CD4-positive, alpha-beta T cell treated with Interleukin-1 beta for 1 hour (primary cell): ENCODE data around the gene SNAP91.
"Not testable (repeated sequence)": the region's sequence is repeated elsewhere in the genome, so short reads cannot be mapped to it uniquely, and the experiment has no call there.

Experiments
- DNase-seq, 2 donors: peaks; one replicate each; pipeline ENCODE4 v3.0.0-alpha.2; 2020 to 2022

Gene SNAP91, protein sequence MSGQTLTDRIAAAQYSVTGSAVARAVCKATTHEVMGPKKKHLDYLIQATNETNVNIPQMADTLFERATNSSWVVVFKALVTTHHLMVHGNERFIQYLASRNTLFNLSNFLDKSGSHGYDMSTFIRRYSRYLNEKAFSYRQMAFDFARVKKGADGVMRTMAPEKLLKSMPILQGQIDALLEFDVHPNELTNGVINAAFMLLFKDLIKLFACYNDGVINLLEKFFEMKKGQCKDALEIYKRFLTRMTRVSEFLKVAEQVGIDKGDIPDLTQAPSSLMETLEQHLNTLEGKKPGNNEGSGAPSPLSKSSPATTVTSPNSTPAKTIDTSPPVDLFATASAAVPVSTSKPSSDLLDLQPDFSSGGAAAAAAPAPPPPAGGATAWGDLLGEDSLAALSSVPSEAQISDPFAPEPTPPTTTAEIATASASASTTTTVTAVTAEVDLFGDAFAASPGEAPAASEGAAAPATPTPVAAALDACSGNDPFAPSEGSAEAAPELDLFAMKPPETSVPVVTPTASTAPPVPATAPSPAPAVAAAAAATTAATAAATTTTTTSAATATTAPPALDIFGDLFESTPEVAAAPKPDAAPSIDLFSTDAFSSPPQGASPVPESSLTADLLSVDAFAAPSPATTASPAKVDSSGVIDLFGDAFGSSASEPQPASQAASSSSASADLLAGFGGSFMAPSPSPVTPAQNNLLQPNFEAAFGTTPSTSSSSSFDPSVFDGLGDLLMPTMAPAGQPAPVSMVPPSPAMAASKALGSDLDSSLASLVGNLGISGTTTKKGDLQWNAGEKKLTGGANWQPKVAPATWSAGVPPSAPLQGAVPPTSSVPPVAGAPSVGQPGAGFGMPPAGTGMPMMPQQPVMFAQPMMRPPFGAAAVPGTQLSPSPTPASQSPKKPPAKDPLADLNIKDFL

DNA sequence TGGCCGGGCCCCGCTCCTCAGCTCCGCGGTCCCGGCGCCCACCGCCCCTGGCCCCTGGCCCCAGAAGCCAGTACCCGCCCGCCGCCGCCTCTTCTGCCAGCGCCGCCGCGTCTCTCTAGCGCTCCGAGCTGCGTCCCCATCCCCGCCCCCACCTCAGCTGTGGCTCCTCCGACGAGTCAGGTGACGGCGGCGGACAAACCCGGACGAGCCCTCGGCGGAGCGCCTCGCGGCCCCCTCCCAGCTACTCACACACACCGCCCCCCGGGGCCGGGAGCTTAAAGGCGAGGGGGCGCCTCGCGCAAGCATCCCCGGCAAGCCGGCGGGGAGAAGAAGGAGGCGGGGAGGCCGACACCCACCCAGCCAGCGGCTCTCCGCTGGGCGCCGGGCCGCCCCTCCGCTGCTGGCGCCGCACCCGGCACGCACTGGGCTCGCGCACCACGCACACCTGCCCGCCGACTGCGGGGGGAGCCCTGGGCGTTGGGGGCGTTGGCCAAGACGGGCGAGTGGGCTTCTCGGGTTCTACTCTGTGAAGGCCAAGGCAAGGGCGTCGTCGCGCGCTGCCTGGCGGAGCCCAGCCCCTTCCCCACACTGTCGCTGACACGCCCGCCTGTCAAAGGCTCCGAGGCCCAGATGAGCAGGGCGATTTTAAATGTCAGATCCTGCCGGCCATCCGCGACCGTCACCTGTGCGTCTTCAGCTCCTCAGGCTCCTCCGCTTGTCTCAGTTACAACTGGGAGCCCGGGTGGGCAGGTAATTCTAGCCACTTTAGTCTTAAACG, at the start of gene SNAP91:
TSS of gene SNAP91 (minus strand) at position 132 of the 778 bp plus-strand sequence. CDS start 1,174 bp downstream, outside the sequence.
- no peak for DNase-seq

DNA sequence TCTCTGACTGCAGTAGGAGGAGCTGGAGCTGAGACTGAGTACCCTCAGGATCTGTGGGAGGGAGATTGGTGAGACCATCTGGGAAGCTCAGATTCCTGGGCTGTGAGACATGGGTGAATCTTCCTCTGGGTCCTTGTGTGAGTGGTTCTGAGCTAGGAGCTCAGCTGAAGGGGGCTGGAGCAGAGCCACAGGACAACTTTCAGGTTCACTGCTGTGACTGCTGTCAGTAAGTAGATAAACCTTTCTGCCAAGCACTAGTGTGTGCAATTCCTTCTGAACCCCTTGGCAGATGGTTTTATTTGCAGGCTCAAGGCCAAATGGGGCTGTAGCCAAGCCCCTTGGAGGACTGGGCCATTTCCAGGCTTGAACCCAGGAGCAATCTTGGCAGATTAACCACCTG, 49.6 kb upstream of the SNAP91 start:
- no peak for DNase-seq

DNA sequence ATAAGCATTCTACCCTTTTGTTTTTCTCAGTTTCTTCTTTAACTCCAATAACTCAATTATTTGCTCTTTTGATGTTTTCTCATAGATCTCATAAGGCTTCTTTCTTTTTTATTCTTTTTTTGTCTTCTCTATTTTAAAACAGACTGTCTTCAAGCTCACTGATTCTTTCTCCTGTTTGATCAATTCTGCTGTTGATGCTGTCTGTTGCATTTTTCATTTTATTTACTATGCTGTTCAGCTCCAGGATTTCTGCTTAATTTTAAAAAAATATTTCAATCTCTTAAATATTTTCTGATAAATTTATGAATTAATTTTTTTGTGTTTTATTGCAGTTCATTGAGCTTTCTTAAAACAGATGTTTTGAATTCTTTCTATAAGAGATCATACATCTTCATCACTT, 48.1 kb upstream of the SNAP91 start:
- DNase-seq = no peak

DNA sequence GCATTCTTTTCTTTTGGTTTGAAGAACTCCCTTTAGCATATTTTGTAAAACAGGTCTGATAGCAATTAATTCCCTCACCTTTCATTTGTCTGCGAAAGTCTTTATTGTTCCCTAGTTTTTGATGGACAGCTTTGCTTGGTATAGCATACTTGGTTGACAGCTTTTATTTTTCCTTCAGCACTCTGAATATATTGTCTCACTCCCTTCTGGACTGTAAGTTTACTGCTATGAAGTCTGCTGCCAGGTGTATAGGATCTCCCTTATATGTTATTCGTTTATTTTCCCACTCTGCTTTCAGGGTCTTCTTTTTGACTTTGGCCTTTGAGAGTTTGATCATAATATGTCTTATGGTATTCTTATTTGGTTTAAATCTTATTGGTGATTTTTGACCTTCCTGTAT, 47.7 kb upstream of the SNAP91 start:
- DNase-seq = no peak

DNA sequence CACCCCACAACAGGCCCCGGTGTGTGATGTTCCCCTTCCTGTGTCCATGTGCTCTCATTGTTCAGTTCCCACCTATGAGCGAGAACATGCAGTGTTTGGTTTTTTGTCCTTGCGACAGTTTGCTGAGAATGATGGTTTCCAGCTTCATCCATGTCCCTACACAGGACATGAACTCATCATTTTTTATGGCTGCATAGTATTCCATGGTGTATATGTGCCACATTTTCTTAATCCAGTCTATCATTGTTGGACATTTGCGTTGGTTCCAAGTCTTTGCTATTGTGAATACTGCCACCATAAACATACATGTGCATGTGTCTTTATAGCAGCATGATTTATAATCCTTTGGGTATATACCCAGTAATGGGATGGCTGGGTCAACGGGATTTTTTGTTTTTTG, 43.5 kb upstream of the SNAP91 start:
- DNase-seq = not testable (repeated sequence)

DNA sequence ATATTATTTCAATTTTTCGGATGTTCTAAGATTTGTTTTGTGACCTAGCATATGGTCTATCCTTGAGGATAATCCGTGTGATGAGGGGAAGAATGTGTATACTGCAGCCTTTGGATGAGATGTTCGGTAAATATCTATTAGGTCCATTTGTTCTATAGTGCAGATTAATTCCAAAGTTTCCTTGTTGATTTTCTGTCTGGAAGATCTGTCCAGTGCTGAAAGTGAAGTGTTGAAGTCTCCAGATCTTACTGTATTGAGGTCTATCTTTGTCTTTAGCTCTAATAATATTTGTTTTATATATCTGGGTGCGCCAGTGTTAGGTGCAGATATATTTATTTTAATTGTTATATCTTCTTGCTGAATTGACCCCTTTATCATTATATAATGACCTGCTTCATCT, 32.2 kb upstream of the SNAP91 start:
- no peak for DNase-seq

DNA sequence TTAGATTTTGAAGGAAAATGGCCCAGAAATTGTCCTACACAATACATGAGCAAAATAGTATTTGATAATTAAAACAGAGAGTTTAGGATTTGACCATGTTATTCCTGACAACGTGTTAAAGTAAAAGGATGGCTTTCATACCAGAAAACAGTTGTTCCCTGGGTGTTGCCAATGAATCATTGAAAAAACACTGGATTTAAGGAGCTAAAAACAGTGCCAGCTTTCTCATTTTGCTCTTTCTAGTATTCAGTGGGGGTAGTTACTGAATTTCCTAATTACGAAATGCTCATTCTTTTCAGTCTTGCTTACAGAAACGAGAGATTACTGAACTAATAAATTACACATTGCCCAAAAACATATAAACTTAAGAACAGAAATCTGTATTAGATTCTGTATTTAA, 26.6 kb upstream of the SNAP91 start:
- no peak for DNase-seq

DNA sequence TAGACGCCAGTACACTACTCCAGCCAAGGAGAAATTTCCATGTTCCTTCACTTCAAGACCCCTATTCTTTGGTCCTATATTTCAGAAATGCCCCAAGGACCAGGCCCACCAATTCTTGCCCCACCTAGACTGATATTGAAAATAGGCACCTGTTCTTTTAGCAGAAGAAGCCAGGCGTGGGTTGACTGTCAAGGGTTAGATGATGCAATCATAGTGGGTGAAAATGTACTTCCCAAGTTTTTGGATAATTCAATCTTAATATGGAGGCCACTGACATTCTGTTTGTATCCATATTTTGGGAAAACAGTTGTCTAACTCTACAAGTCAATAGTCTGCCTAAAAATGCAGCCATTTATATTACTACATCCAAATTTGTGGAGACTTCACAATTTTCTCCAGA, 21.0 kb upstream of the SNAP91 start:
- DNase-seq = no peak

DNA sequence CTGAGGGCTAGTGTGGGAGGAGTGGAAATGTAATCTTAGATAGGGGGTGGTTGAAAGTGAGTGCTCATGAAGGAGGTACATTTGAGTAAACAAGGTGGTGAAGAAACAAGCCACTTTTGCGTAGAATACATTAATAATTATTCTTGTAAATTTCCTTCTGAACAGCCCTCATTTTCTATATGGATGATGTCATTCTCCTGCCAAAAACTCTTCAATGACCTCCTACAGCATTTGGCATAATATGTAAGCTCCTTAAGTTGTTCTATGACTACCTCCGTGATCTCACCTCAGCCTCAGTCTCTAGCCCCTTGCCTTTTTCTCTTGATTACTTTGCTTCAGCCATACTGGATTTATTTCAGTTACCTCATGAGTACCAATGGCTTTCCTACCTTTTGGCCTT, 14.0 kb upstream of the SNAP91 start:
- DNase-seq = no peak

DNA sequence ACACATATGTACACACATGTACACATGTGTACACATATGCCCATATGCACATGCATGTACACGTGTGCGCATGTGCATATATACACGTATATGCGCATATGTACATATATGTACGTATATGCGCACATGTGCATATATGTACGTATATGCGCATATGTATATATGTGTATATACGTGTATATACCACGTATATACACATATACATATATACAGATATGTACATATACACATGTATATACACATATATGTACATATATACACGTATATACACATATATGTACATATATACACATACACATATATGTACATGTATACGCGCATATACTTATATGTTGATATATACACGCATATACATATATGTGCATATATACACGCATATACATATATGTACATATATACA, 8.9 kb upstream of the SNAP91 start:
- DNase-seq = no peak

DNA sequence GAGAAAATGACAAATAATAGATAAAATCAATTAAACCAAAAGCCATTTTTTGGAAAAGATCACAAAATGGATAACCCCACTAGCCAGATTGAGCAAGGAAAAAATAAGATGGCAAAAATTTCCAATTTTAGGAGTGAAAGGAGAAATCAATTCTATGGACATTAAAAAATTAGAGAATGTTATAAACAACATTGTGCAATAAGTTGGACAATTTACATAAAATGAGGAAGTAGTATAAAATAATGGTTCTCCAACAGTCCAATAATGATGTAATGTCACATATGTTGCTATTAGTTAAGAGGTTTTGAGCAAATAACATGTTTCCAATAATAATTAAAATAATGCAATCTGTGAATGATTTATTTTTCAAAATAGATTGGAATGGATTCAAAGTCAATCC, 3.1 kb upstream of the SNAP91 start:
- no peak for DNase-seq

DNA sequence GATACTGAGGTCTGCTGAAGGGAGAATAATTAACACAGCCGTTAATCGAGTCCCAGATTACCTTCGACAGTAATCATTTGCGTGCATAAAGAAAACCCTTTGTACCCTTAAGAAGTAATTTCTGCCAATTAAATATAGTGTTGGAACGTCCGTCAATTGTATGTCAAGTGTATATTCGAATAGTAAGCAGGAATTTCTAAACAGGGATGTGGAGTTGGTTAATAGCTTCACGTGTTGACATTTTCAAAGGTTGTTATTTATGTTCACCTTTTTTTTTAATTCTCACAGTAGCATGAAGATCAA, 798 bp upstream of the SNAP91 start:
- DNase-seq = no peak

DNA sequence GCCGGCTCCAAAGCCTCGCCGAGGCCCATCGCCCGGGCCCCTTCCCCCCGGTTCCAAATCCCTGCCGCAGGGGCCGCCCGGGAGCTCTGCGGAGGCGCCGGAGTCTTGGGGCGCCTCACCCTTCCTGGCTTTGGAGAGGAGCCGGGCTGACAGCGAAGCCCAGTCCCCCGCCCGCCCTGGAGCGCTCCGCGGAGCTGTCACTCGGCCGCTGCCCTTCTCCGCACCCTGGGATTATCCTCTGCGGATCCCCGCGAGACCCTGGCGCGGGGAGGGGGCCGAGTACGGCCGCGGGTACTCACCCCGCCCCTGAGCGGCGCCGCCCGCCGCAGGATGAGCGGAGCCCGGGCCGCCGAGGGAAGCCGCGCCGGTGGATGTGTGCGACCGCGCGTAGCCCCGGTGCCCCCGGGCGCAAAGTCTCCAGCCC, 343 bp downstream of the SNAP91 start:
- DNase-seq = no peak

DNA sequence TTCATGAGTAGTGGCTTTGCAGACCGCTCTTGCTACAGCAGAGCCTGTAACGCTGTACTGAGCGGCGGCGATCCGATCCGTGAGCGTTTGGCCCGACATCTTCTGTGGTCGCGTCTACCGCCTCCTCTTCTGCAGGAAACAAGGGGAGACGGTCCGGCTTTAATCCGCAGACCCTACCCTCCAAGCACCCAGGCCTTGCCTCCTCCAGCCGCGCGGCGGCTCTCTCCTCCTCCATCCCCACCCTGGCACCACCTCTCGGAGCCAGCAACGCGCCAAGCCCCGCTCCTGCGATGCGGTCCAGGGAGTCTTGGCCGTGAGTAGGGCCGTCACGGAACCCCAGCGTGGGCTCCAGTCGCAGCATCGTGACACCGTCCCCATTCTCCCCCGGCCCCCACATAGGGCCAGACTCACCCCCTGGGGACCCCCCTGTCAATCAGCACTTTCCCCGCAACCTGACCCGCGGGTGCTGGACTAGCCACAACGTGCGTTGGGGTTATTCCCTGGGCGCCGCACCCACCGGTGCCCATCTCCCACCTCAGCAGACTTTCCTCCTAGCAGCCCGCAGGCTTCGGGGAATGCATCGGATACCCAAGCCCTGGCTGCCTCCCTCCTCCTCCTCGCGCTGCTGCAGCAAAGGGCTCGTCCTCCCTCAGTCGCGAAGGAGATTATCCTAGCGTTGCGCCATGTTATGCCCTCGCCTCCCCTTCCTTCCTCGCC, 914 bp downstream of the SNAP91 start:
- no peak for DNase-seq

DNA sequence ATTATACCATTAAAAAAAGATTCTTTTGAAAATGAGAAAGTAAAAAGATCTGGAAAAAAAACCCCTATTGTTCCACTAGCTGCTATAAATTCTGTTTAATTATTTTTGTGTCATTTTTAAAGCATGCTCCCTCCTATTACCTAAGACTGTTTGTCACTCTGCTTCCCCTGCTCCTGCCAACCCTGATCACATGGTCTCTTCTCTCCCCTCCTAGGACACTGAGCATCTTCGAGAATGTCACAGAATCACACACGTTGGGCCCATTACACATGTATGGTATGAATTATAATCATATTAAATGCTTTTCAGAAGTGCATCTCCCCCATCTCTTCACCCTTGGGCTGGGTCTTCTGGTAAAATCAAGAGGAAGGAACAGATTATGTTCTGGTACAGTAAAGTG, 6.2 kb downstream of the SNAP91 start:
- no peak for DNase-seq

DNA sequence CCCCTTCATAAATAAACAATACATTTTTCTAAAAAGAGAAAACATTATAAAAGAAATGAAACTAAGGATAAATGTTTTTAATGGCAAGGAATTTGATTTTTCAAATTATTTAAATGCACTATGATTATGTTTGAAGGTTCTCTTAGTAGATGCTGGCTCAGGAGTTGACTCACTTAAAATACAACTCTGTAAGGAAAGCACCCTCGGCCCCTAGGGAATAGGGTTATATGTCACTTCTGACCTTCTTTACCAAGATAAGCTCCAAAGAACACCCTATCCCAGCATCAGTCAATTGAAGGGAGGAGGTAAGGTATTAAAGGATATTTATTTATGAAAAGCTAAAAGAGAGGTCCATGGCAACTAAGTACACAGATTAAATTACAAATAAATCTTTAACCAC, 6.8 kb downstream of the SNAP91 start:
- DNase-seq = no peak

DNA sequence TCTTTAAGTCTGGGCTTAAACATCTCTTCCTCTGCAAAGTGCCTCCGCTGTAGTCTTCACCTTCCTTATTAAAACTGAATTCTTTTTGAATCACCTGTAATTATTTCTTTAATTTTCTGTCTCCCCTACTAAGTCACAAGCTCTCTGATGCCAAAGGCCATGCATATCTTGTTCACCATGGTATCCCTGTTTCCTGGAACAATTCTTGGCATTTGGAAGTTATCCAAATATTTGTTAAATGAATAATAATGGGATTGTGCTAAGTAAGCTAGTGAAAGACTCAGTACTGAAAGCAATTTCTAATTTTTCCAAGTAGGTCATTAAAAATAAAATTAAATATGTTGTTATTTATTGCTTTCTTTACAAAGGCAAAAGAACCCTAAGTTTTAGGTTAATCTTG, 12.2 kb downstream of the SNAP91 start:
- DNase-seq = no peak

DNA sequence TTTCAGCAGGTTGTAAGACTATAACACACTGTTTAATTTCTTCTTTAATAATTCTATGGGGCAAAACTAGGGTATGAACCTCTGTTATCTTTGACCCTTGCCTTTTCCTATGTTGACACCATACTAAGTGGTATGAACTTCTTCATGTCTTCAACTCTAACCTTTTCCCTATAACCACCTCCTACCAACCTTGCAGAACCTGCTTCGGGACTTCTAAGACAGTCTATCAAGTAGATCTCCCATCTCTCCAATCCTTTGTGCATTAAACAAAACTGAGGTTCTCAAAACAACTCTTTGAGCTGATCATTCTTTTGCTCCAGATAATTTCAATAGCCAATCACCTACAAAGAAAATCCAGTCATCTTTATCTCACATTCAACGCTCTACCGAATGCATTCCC, 23.4 kb downstream of the SNAP91 start:
- no peak for DNase-seq

DNA sequence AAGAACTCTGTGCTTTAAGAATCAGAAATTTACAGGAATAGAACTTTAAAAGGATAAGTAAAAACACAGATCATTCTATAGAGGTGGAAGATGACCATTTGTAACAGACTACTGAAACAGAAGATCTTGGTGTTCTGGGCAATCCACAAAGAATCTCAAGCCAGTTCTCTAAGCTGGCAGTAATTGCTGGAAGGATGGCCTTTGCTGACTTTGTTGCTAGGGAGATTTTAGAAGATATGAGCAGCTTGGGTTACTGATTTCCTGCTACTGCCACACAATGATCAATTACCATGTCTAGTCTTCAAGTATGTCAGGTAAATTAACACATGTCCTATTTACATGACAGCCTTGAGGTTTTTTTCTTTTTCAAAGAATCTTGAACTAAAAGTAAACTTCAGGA, 31.1 kb downstream of the SNAP91 start:
- no peak for DNase-seq

DNA sequence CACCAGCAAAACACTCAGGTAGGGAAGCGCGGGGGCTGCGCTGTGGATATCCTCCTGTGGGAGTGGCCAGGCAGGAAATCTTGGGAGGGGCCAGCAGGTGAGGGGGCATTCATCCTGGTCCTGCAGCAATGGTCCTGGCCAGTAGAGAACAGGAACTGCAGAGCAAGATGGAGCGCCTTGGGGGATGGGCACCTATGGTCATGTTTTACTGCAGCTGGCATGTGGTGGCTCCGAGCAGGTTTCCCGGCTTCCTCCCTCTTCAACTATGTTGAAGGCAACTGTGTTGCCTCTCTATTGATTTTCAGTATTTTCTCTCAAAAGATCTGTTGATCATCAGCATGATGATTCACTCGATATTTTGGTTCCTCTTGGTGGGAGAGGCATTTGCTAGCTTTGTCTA, 70.9 kb downstream of the SNAP91 start:
- no peak for DNase-seq

DNA sequence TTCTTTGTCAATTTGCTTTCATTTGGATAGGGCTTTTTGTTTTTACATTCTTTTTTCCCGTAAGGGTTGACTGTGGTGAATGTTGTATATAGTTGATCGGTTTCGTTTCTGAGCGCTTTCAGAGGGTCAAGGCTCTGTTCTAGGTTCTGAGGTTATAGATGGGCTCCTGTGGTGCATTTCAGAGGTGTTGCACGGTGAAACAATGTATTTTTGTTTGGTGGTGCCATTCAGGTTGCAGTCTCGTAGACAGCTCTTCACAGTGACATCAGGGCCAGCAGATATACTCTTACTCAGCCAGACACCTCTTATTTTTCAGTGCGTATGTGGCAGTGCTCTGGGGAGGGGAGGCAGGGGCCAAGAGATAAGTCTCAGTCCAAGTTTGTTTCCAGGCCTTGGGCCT, 72.1 kb downstream of the SNAP91 start:
- no peak for DNase-seq

DNA sequence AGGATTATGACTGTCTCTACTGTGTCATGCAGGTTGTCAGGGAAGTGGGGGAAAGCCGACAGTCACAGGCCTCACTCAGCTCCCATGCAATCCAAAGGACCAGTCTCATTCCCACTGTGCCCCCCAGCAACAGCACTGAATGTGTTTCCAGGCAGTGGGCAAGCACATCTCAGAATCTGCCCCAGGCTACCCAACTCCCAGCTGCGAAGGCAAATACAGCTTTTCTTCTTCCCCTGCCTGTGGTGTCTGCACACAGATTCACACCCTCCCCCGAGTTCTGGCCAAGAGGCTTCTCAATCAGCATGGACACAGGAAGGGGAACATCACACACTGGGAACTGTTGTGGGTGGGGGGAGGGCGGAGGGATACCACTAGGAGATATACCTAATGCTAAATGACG, 75.3 kb downstream of the SNAP91 start:
- DNase-seq = no peak

DNA sequence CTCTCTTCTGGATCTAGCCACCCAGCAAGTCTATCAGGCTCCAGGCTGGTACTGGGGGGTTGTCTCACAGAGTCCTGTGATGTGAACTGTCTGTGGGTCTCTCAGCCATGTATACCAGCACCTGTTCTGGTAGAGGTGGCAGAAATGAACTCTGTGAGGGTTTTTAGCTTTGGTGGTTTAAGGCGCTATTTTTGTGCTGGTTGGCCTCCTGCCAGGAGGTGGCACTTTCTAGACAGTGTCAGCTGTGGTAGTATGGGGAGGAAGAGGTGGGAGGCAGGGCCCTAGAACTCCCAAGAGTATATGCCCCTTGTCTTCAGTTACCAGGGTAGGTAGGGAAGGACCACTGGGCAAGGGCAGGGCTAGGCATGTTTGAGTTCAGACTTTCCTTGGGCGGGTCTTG, 75.8 kb downstream of the SNAP91 start:
- DNase-seq = no peak
